Measurements from ENCODE around the gene CYTH1. TPM values are rescaled to one million over a fixed set of nuclear protein-coding genes. Genes with fewer than 3 reads are reported as not detected.

Gene CYTH1
- total RNA-seq, 1 donor from 2014 or later = 25.0 TPM

GRCh38 chr17:78741644-78742284 lies 40.3 kb downstream of the CYTH1 start:
- H3K4me3 Mint-ChIP-seq (ENCODE audit: unreplicated experiment) = no peak overlapping the region
- no peaks in the 10 kb centered on the region for H3K27me3 Mint-ChIP-seq (ENCODE audit: low read depth, unreplicated experiment)
- Histone ChIP-seq H3K27ac (ENCODE audit: low read depth, low read length) (no peak overlapping the region), H3K27me3 (ENCODE audit: insufficient read depth, low read length) (no peaks in the 10 kb centered on the region), H3K4me1 (ENCODE audit: insufficient read depth, low read length) (peaks cover 4% of the 10 kb centered on the region), H2AFZ (ENCODE audit: low read depth, low read length) (no peak overlapping the region), H4K20me1 (ENCODE audit: insufficient read depth, low read length) (peaks cover 9% of the 10 kb centered on the region), H3K9ac (ENCODE audit: low read length) (no peak overlapping the region), H3K36me3 (ENCODE audit: insufficient read depth, low read length) (no peaks in the 10 kb centered on the region), H3K4me3 (ENCODE audit: insufficient read depth, low read depth, low read length) (no peak overlapping the region), H3K9me3 (ENCODE audit: insufficient read depth, low read depth, low read length) (no peaks in the 10 kb centered on the region), H3K79me2 (ENCODE audit: insufficient read depth, low read length) (peaks cover 23% of the 10 kb centered on the region), H3K4me2 (ENCODE audit: low read length) (no peak overlapping the region)
- no peaks in the 10 kb centered on the region for H3K9me3 Mint-ChIP-seq (ENCODE audit: unreplicated experiment)
- TF ChIP-seq CTCF (IDR thresholded peaks at IDR 0.05; ENCODE audit: insufficient read depth, low read depth, low read length) (no peak), EZH2 (IDR thresholded peaks at IDR 0.05; ENCODE audit: insufficient read depth, low read length) (no peak)
- H3K4me1 Mint-ChIP-seq (ENCODE audit: low read depth, unreplicated experiment) = peaks cover 17% of the 10 kb centered on the region
- peaks cover 5% of the 10 kb centered on the region for H3K36me3 Mint-ChIP-seq (ENCODE audit: low read depth, unreplicated experiment)
- DNase-seq (ENCODE audit: low read depth) (no peak), FAIRE-seq (no peak)
- H3K27ac Mint-ChIP-seq (ENCODE audit: unreplicated experiment) = no peak overlapping the region

GRCh38 chr17:78739331-78739931 lies 42.6 kb downstream of the CYTH1 start:
- Mint-ChIP-seq H3K36me3 (ENCODE audit: low read depth, unreplicated experiment) (peaks cover 5% of the 10 kb centered on the region), H3K4me3 (ENCODE audit: unreplicated experiment) (no peak overlapping the region), H3K9me3 (ENCODE audit: unreplicated experiment) (no peaks in the 10 kb centered on the region), H3K27me3 (ENCODE audit: low read depth, unreplicated experiment) (no peaks in the 10 kb centered on the region), H3K4me1 (ENCODE audit: low read depth, unreplicated experiment) (peaks cover 27% of the 10 kb centered on the region), H3K27ac (ENCODE audit: unreplicated experiment) (no peak overlapping the region)
- no peak for FAIRE-seq
- Histone ChIP-seq H3K79me2 (ENCODE audit: insufficient read depth, low read length) (peaks cover 34% of the 10 kb centered on the region), H2AFZ (ENCODE audit: low read depth, low read length) (no peak overlapping the region), H3K4me2 (ENCODE audit: low read length) (no peak overlapping the region), H3K4me1 (ENCODE audit: insufficient read depth, low read length) (peaks cover 19% of the 10 kb centered on the region), H3K36me3 (ENCODE audit: insufficient read depth, low read length) (no peaks in the 10 kb centered on the region), H3K4me3 (ENCODE audit: insufficient read depth, low read depth, low read length) (no peak overlapping the region), H3K27me3 (ENCODE audit: insufficient read depth, low read length) (no peaks in the 10 kb centered on the region), H3K27ac (ENCODE audit: low read depth, low read length) (no peak overlapping the region), H4K20me1 (ENCODE audit: insufficient read depth, low read length) (peaks cover 17% of the 10 kb centered on the region), H3K9me3 (ENCODE audit: insufficient read depth, low read depth, low read length) (no peaks in the 10 kb centered on the region), H3K9ac (ENCODE audit: low read length) (no peak overlapping the region)
- TF ChIP-seq EZH2 (IDR thresholded peaks at IDR 0.05; ENCODE audit: insufficient read depth, low read length) = no peak
- TF ChIP-seq CTCF (IDR thresholded peaks at IDR 0.05; ENCODE audit: insufficient read depth, low read depth, low read length) = no peak
- no peak for DNase-seq (ENCODE audit: low read depth)

GRCh38 chr17:78738698-78739097 lies 43.4 kb downstream of the CYTH1 start:
- Histone ChIP-seq H3K4me3 (ENCODE audit: insufficient read depth, low read depth, low read length) (no peak overlapping the region), H2AFZ (ENCODE audit: low read depth, low read length) (no peak overlapping the region), H3K9ac (ENCODE audit: low read length) (no peak overlapping the region), H3K27me3 (ENCODE audit: insufficient read depth, low read length) (no peaks in the 10 kb centered on the region), H3K4me2 (ENCODE audit: low read length) (no peak overlapping the region), H4K20me1 (ENCODE audit: insufficient read depth, low read length) (peaks cover 19% of the 10 kb centered on the region), H3K79me2 (ENCODE audit: insufficient read depth, low read length) (peaks cover 32% of the 10 kb centered on the region), H3K4me1 (ENCODE audit: insufficient read depth, low read length) (peaks cover 19% of the 10 kb centered on the region), H3K9me3 (ENCODE audit: insufficient read depth, low read depth, low read length) (no peaks in the 10 kb centered on the region), H3K27ac (ENCODE audit: low read depth, low read length) (no peak overlapping the region), H3K36me3 (ENCODE audit: insufficient read depth, low read length) (no peaks in the 10 kb centered on the region)
- Mint-ChIP-seq H3K4me3 (ENCODE audit: unreplicated experiment) (no peak overlapping the region), H3K9me3 (ENCODE audit: unreplicated experiment) (no peaks in the 10 kb centered on the region), H3K27ac (ENCODE audit: unreplicated experiment) (no peak overlapping the region), H3K27me3 (ENCODE audit: low read depth, unreplicated experiment) (no peaks in the 10 kb centered on the region), H3K36me3 (ENCODE audit: low read depth, unreplicated experiment) (peaks cover 5% of the 10 kb centered on the region), H3K4me1 (ENCODE audit: low read depth, unreplicated experiment) (peaks cover 27% of the 10 kb centered on the region)
- DNase-seq (ENCODE audit: low read depth) = no peak
- TF ChIP-seq CTCF (IDR thresholded peaks at IDR 0.05; ENCODE audit: insufficient read depth, low read depth, low read length) (no peak), EZH2 (IDR thresholded peaks at IDR 0.05; ENCODE audit: insufficient read depth, low read length) (no peak)
- FAIRE-seq = no peak

Measured in astrocyte (in vitro differentiated cells and primary cell).